ENCODE measurements around the gene MAS1L. TPM values are rescaled to one million over a fixed set of nuclear protein-coding genes. Genes with fewer than 3 reads are reported as not detected.
A peak's percentile ranks its signal among the peaks of the same experiment; 100 is the strongest.

Gene MAS1L
- total RNA-seq, 2 experiments from 2014 or later = not detected

GRCh38 chr6:29521006-29521680 lies 33.4 kb upstream of the MAS1L start:
- no peaks in the 10 kb centered on the region for H3K36me3 Mint-ChIP-seq (ENCODE audit: low read depth)
- no peak for DNase-seq
- CTCF ChIA-PET = no interaction called here

GRCh38 chr6:29520232-29520631 lies 32.5 kb upstream of the MAS1L start:
- CTCF ChIA-PET = no interaction called here
- no peak for DNase-seq
- POLR2A ChIA-PET = no interaction called here
- H3K27ac Mint-ChIP-seq = no peak overlapping the region
- H3K9me3 Mint-ChIP-seq = no peaks in the 10 kb centered on the region
- H3K36me3 Mint-ChIP-seq (ENCODE audit: low read depth) = no peaks in the 10 kb centered on the region
- peaks cover 10% of the 10 kb centered on the region for H3K4me1 Mint-ChIP-seq
- H3K4me3 Mint-ChIP-seq = no peak overlapping the region
- H3K27me3 Mint-ChIP-seq = peaks cover 20% of the 10 kb centered on the region

More at GRCh38 chr6:29521006-29521680, 33.4 kb upstream of the MAS1L start:
- Mint-ChIP-seq H3K9me3 (no peaks in the 10 kb centered on the region), H3K4me1 (peaks cover 5% of the 10 kb centered on the region), H3K27ac (no peak overlapping the region), H3K4me3 (no peak overlapping the region), H3K27me3 (peaks cover 29% of the 10 kb centered on the region)
- POLR2A ChIA-PET = no interaction called here

GRCh38 chr6:29519291-29520010 lies 31.7 kb upstream of the MAS1L start:
- Mint-ChIP-seq H3K4me3 (no peak overlapping the region), H3K36me3 (ENCODE audit: low read depth) (no peaks in the 10 kb centered on the region), H3K9me3 (no peaks in the 10 kb centered on the region), H3K27me3 (peaks cover 14% of the 10 kb centered on the region), H3K4me1 (peaks cover 14% of the 10 kb centered on the region), H3K27ac (no peak overlapping the region)
- ChIA-PET POLR2A (no interaction called here), CTCF (no interaction called here)
- no peak for DNase-seq

- ChIA-PET POLR2A (no interaction called here), CTCF (no interaction called here)
- Mint-ChIP-seq H3K27ac (no peak overlapping the region), H3K4me1 (peaks cover 14% of the 10 kb centered on the region), H3K4me3 (no peak overlapping the region), H3K36me3 (ENCODE audit: low read depth) (no peaks in the 10 kb centered on the region), H3K27me3 (peaks cover 6% of the 10 kb centered on the region), H3K9me3 (no peaks in the 10 kb centered on the region)
- DNase-seq = no peak
These were observed 30.1 kb upstream of the MAS1L start for GRCh38 chr6:29517728-29518440.

- H3K27me3 Mint-ChIP-seq = peaks cover 4% of the 10 kb centered on the region
- CTCF ChIA-PET = no interaction called here
These were observed 29.5 kb upstream of the MAS1L start for GRCh38 chr6:29517245-29517644.

GRCh38 chr6:29516108-29516507 lies 28.4 kb upstream of the MAS1L start:
- Mint-ChIP-seq H3K27ac (no peak overlapping the region), H3K4me1 (peaks cover 14% of the 10 kb centered on the region), H3K4me3 (no peak overlapping the region), H3K36me3 (ENCODE audit: low read depth) (no peaks in the 10 kb centered on the region), H3K9me3 (no peaks in the 10 kb centered on the region), H3K27me3 (peaks cover 1% of the 10 kb centered on the region)
- POLR2A ChIA-PET = no interaction called here
- CTCF ChIA-PET = no interaction called here
- peak; percentile 50 for DNase-seq

More at GRCh38 chr6:29517245-29517644, 29.5 kb upstream of the MAS1L start:
- Mint-ChIP-seq H3K36me3 (ENCODE audit: low read depth) (no peaks in the 10 kb centered on the region), H3K4me3 (no peak overlapping the region), H3K9me3 (no peaks in the 10 kb centered on the region), H3K27ac (no peak overlapping the region), H3K4me1 (peaks cover 14% of the 10 kb centered on the region)
- POLR2A ChIA-PET = no interaction called here
- DNase-seq = no peak

GRCh38 chr6:29510746-29511300 lies 23.1 kb upstream of the MAS1L start:
- no peak overlapping the region for H3K27ac Mint-ChIP-seq
- POLR2A ChIA-PET = no interaction called here
- H3K4me3 Mint-ChIP-seq = no peak overlapping the region
- DNase-seq = no peak
- H3K4me1 Mint-ChIP-seq = peaks cover 11% of the 10 kb centered on the region
- CTCF ChIA-PET = no interaction called here
- no peaks in the 10 kb centered on the region for H3K27me3 Mint-ChIP-seq
- H3K36me3 Mint-ChIP-seq (ENCODE audit: low read depth) = no peaks in the 10 kb centered on the region
- H3K9me3 Mint-ChIP-seq = no peaks in the 10 kb centered on the region

- no peak for DNase-seq
- Mint-ChIP-seq H3K36me3 (ENCODE audit: low read depth) (no peaks in the 10 kb centered on the region), H3K4me3 (no peak overlapping the region), H3K4me1 (peaks cover 10% of the 10 kb centered on the region), H3K27ac (no peak overlapping the region), H3K27me3 (no peaks in the 10 kb centered on the region), H3K9me3 (no peaks in the 10 kb centered on the region)
- ChIA-PET POLR2A (no interaction called here), CTCF (no interaction called here)
These were observed 22.4 kb upstream of the MAS1L start for GRCh38 chr6:29510202-29510601.

GRCh38 chr6:29509711-29510110 lies 22.0 kb upstream of the MAS1L start:
- no peaks in the 10 kb centered on the region for H3K36me3 Mint-ChIP-seq (ENCODE audit: low read depth)
- no peak for DNase-seq
- peaks cover 6% of the 10 kb centered on the region for H3K4me1 Mint-ChIP-seq
- POLR2A ChIA-PET = no interaction called here
- H3K27me3 Mint-ChIP-seq = no peaks in the 10 kb centered on the region
- H3K9me3 Mint-ChIP-seq = no peaks in the 10 kb centered on the region
- CTCF ChIA-PET = no interaction called here
- H3K4me3 Mint-ChIP-seq = no peak overlapping the region
- no peak overlapping the region for H3K27ac Mint-ChIP-seq

GRCh38 chr6:29509239-29509638 lies 21.5 kb upstream of the MAS1L start:
- CTCF ChIA-PET = no interaction called here
- Mint-ChIP-seq H3K27me3 (no peaks in the 10 kb centered on the region), H3K4me1 (peaks cover 6% of the 10 kb centered on the region), H3K36me3 (ENCODE audit: low read depth) (no peaks in the 10 kb centered on the region), H3K4me3 (no peak overlapping the region), H3K9me3 (no peaks in the 10 kb centered on the region), H3K27ac (no peak overlapping the region)
- no peak for DNase-seq
- POLR2A ChIA-PET = no interaction called here

GRCh38 chr6:29507319-29507718 lies 19.6 kb upstream of the MAS1L start:
- Mint-ChIP-seq H3K27ac (no peak overlapping the region), H3K36me3 (ENCODE audit: low read depth) (no peaks in the 10 kb centered on the region), H3K4me3 (no peak overlapping the region), H3K27me3 (no peaks in the 10 kb centered on the region), H3K9me3 (no peaks in the 10 kb centered on the region), H3K4me1 (peaks cover 6% of the 10 kb centered on the region)
- ChIA-PET POLR2A (no interaction called here), CTCF (no interaction called here)
- no peak for DNase-seq

- Mint-ChIP-seq H3K4me3 (no peak overlapping the region), H3K36me3 (ENCODE audit: low read depth) (no peaks in the 10 kb centered on the region), H3K27me3 (no peaks in the 10 kb centered on the region), H3K9me3 (no peaks in the 10 kb centered on the region), H3K27ac (no peak overlapping the region), H3K4me1 (peaks cover 6% of the 10 kb centered on the region)
- no peak for DNase-seq
- ChIA-PET CTCF (no interaction called here), POLR2A (no interaction called here)
These were observed 18.8 kb upstream of the MAS1L start for GRCh38 chr6:29506446-29507067.

- H3K27me3 Mint-ChIP-seq = no peaks in the 10 kb centered on the region
- H3K4me1 Mint-ChIP-seq = peaks cover 6% of the 10 kb centered on the region
- no peak for DNase-seq
- ChIA-PET POLR2A (no interaction called here), CTCF (no interaction called here)
- no peaks in the 10 kb centered on the region for H3K36me3 Mint-ChIP-seq (ENCODE audit: low read depth)
- H3K27ac Mint-ChIP-seq = no peak overlapping the region
- no peaks in the 10 kb centered on the region for H3K9me3 Mint-ChIP-seq
- H3K4me3 Mint-ChIP-seq = no peak overlapping the region
These were observed 18.1 kb upstream of the MAS1L start for GRCh38 chr6:29505808-29506207.
